ACC112 (cell line): Measurements from ENCODE around the gene PLA2G15.
"Not testable (repeated sequence)": the region's sequence is repeated elsewhere in the genome, so short reads cannot be mapped to it uniquely, and the experiment has no call there.

Experiments
- H2AFZ ChIP-seq: fragments of 200-600 bp; sonication (generic); one replicate; pipeline ENCODE4 v1.6.0; 2017; ENCODE audit warnings: antibody characterized with exemption, low read length; ENCODE audit not compliant: unreplicated experiment
- H3K27ac ChIP-seq: fragments of 200-600 bp; sonication (generic); 2 replicates; pipeline ENCODE4 v1.5.1; 2014; ENCODE audit warnings: low read depth, mild to moderate bottlenecking, antibody characterized with exemption, low read length, moderate library complexity
- H3K27me3 ChIP-seq: fragments of 200-600 bp; sonication (generic); 2 replicates; pipeline ENCODE4 v1.6.1; 2014; ENCODE audit warnings: mild to moderate bottlenecking, antibody characterized with exemption, low read length, moderate library complexity, mixed read lengths; ENCODE audit not compliant: insufficient read depth
- H3K36me3 ChIP-seq: fragments of 200-600 bp; sonication (generic); 2 replicates; pipeline ENCODE4 v1.6.1; 2016; ENCODE audit warnings: mild to moderate bottlenecking, antibody characterized with exemption, low read length, moderate library complexity, mixed read lengths; ENCODE audit not compliant: insufficient read depth
- H3K4me1 ChIP-seq: fragments of 200-600 bp; sonication (generic); one replicate; pipeline ENCODE4 v1.6.1; 2016; ENCODE audit warnings: low read length, mixed read lengths; ENCODE audit not compliant: insufficient read depth, unreplicated experiment, control insufficient read depth
- H3K4me3 ChIP-seq: fragments of 200-600 bp; sonication (generic); 2 replicates; pipeline ENCODE4 v1.5.1; 2014; ENCODE audit warnings: mild to moderate bottlenecking, low read depth, low read length
- H3K79me2 ChIP-seq: fragments of 200-600 bp; sonication (generic); one replicate; pipeline ENCODE4 v1.6.0; 2016; ENCODE audit warnings: low read length; ENCODE audit not compliant: control insufficient read depth, unreplicated experiment, insufficient read depth

Gene PLA2G15

DNA sequence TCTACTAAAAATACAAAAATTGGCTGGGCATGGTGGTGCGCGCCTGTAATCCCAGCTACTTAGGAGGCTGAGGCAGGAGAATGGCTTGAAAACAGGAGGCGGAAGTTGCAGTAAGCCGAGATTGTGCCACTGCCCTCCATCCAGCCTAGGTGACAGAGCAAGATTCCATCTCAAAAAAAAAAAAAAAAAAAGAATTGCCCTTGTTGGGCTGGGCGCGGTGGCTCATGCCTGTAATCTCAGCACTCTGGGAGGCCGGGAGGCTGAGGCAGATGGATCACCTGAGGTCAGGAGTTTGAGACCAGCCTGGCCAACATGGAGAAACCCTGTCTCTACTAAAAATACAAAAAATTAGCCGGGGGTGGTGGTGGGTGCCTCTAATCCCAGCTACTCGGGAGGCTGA is 43.6 kb downstream of the PLA2G15 start:
- Histone ChIP-seq H3K4me1 (peaks cover 32% of the 10 kb centered on the region), H3K79me2 (peaks cover 37% of the 10 kb centered on the region)
- not testable (repeated sequence) for H3K27ac ChIP-seq, H3K27me3 ChIP-seq, H2AFZ ChIP-seq, H3K36me3 ChIP-seq, H3K4me3 ChIP-seq

DNA sequence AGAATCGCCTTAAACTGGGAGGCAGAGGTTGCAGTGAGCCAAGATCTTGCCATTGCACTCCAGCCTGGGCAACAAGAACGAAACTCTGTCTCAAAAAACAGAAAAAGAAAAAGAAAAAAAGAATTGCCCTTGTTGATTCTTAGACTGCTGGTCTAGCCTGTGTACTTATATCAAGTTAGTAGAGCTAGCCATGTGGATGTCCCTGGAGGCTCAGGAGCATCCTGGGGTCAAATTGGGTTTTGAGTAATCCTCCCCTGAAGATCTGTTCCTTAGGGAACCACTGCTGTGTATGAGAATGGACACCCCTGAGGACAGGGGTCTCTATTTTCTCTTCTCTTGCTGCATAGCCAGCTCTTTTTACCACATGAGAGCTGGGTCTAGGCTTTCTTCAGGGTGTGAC is 44.0 kb downstream of the PLA2G15 start:
- Histone ChIP-seq H3K27me3 (no peaks in the 10 kb centered on the region), H3K27ac (peak overlapping the region; percentile 33; the same call in 1 of the 2 replicates), H3K79me2 (peaks cover 37% of the 10 kb centered on the region), H3K4me1 (peaks cover 32% of the 10 kb centered on the region), H3K36me3 (0 out of 2 replicates have a peak, but pooled peaks cover 3% of the 10 kb centered on the region), H3K4me3 (no peak overlapping the region), H2AFZ (no peak overlapping the region)

- Histone ChIP-seq H3K27ac (peak overlapping the region; percentile 38), H3K36me3 (0 out of 2 replicates have a peak, but pooled peaks cover 3% of the 10 kb centered on the region), H3K4me1 (peaks cover 32% of the 10 kb centered on the region), H3K79me2 (peaks cover 37% of the 10 kb centered on the region), H2AFZ (no peak overlapping the region), H3K4me3 (no peak overlapping the region), H3K27me3 (no peaks in the 10 kb centered on the region)
These were observed 44.6 kb downstream of the PLA2G15 start for GRCh38 chr16:68289621-68290329.

DNA sequence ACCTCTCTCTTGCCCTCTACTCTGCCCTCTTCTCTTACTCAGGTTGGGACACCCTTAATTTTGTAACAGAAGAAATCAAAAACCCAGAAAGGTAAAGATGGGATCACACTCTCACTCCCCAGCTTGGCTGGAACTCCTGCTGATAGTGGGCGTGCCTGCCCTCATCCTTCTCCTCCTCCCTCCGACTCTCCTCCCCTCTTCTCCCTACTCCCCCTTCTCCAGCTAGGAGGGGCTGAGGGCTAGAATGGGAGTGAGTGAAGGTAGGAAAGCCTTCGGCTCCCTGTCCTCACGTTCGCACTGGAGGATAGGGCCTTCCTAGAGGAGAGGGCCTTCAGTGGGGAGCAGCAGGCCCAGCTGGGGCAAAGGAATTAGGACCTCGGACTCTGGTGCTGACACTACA is 45.3 kb downstream of the PLA2G15 start:
- peaks cover 32% of the 10 kb centered on the region for H3K4me1 ChIP-seq

GRCh38 chr16:68291227-68291626 is 46.1 kb downstream of the PLA2G15 start:
- Histone ChIP-seq H2AFZ (no peak overlapping the region), H3K4me1 (peaks cover 32% of the 10 kb centered on the region), H3K4me3 (no peak overlapping the region), H3K36me3 (peaks cover 3% of the 10 kb centered on the region; the same call in 1 of the 2 replicates), H3K27me3 (no peaks in the 10 kb centered on the region), H3K27ac (no peak overlapping the region), H3K79me2 (peaks cover 29% of the 10 kb centered on the region)

More for the DNA sequence above, 45.3 kb downstream of the PLA2G15 start:
- Histone ChIP-seq H3K4me3 (no peak overlapping the region), H3K27me3 (no peaks in the 10 kb centered on the region), H3K36me3 (0 out of 2 replicates have a peak, but pooled peaks cover 3% of the 10 kb centered on the region), H2AFZ (no peak overlapping the region), H3K27ac (peak overlapping the region; percentile 38), H3K79me2 (peaks cover 30% of the 10 kb centered on the region)

DNA sequence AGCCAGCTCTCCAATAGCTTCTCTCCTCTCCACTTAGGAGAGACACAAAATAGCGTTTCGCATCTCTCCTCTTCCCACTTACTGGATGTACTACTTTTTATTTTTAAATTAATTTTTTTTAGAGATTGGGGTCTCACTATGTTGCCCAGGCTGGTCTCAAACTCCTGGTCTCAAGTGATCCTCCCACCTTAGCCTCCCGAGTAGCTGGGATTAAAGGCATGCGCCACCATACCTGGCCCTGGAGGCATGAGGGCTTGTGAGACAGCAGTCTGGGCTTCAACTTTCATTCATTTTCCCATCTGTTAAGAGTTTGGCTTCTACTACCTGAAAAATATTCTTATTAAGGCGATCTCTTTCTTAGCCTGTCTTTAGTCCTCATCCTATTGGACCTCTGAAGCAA is 47.3 kb downstream of the PLA2G15 start:
- Histone ChIP-seq H3K36me3 (peaks cover 6% of the 10 kb centered on the region), H3K27ac (no peak overlapping the region), H3K27me3 (no peaks in the 10 kb centered on the region), H3K4me1 (peaks cover 26% of the 10 kb centered on the region), H3K4me3 (no peak overlapping the region), H2AFZ (no peak overlapping the region), H3K79me2 (peaks cover 20% of the 10 kb centered on the region)

- no peak overlapping the region for H3K4me3 ChIP-seq
- no peak overlapping the region for H2AFZ ChIP-seq
- no peak overlapping the region for H3K27ac ChIP-seq
- peaks cover 6% of the 10 kb centered on the region for H3K79me2 ChIP-seq
- peaks cover 29% of the 10 kb centered on the region for H3K4me1 ChIP-seq
- H3K36me3 ChIP-seq, result peaks cover 11% of the 10 kb centered on the region
- H3K27me3 ChIP-seq, result no peaks in the 10 kb centered on the region
These were observed 51.1 kb downstream of the PLA2G15 start for GRCh38 chr16:68296291-68296690.

DNA sequence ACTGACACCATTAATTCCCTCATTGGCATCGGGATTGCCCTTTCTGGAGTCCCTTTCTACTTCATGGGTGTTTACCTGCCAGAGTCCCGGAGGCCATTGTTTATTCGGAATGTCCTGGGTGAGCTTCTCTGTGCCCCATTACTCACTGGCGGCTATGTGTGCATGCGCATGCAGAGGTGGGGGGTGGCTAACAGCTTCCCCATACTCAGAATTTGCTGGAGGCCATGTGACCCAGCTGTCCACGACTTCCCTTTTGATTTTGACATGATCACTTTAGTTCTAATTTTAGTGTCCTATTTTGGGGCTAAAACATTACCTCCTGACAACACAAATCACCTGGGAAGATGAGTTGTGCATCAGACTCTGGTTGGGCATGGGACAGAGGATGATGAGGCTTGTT is 51.5 kb downstream of the PLA2G15 start:
- H2AFZ ChIP-seq, result no peak overlapping the region
- no peak overlapping the region for H3K27ac ChIP-seq
- H3K27me3 ChIP-seq, result no peaks in the 10 kb centered on the region
- H3K4me3 ChIP-seq, result no peak overlapping the region
- peaks cover 2% of the 10 kb centered on the region for H3K79me2 ChIP-seq
- H3K36me3 ChIP-seq, result peaks cover 11% of the 10 kb centered on the region
- H3K4me1 ChIP-seq, result peaks cover 29% of the 10 kb centered on the region

GRCh38 chr16:68297908-68298307 is 52.7 kb downstream of the PLA2G15 start:
- Histone ChIP-seq H3K79me2 (no peaks in the 10 kb centered on the region), H3K4me3 (no peak overlapping the region), H3K36me3 (peaks cover 14% of the 10 kb centered on the region), H3K27me3 (no peaks in the 10 kb centered on the region), H2AFZ (no peak overlapping the region), H3K27ac (no peak overlapping the region), H3K4me1 (peaks cover 29% of the 10 kb centered on the region)

- Histone ChIP-seq H3K36me3 (peaks cover 14% of the 10 kb centered on the region), H3K4me1 (peaks cover 29% of the 10 kb centered on the region), H3K79me2 (no peaks in the 10 kb centered on the region), H2AFZ (no peak overlapping the region), H3K4me3 (no peak overlapping the region), H3K27ac (no peak overlapping the region), H3K27me3 (no peaks in the 10 kb centered on the region)
These were observed 53.1 kb downstream of the PLA2G15 start for GRCh38 chr16:68298312-68298711.

GRCh38 chr16:68298907-68299561 is 53.9 kb downstream of the PLA2G15 start:
- peaks cover 29% of the 10 kb centered on the region for H3K4me1 ChIP-seq
- no peak overlapping the region for H2AFZ ChIP-seq
- H3K79me2 ChIP-seq, result no peaks in the 10 kb centered on the region
- H3K27me3 ChIP-seq, result no peaks in the 10 kb centered on the region
- H3K36me3 ChIP-seq, result peaks cover 14% of the 10 kb centered on the region
- peak overlapping the region; percentile 34; the same call in 1 of the 2 replicates for H3K27ac ChIP-seq
- no peak overlapping the region for H3K4me3 ChIP-seq
